GM19452 (cell line): Measurements from ENCODE around the gene ANKRD29.
"Not testable (repeated sequence)": the region's sequence is repeated elsewhere in the genome, so short reads cannot be mapped to it uniquely, and the experiment has no call there.

Experiments used
- ATAC-seq: cut with Tn5 transposase; IDR thresholded peaks from one replicate; pipeline ENCODE4 v1.9.1; 2021; ENCODE audit not compliant: unreplicated experiment

The ANKRD29 gene

GRCh38 chr18:23645568-23646175 lies 17.0 kb downstream of the ANKRD29 start:
- no peak for ATAC-seq

GRCh38 chr18:23643815-23644490 lies 18.8 kb downstream of the ANKRD29 start:
- ATAC-seq, result no peak

- no peak for ATAC-seq
Measured at GRCh38 chr18:23641937-23642666, 20.6 kb downstream of the ANKRD29 start.

GRCh38 chr18:23641143-23641720 lies 21.5 kb downstream of the ANKRD29 start:
- no peak for ATAC-seq

- no peak for ATAC-seq
Measured at GRCh38 chr18:23640052-23640451, 22.7 kb downstream of the ANKRD29 start.

- not testable (repeated sequence) for ATAC-seq
Measured at GRCh38 chr18:23636433-23636832, 26.3 kb downstream of the ANKRD29 start.

- ATAC-seq, result no peak
Measured at GRCh38 chr18:23636071-23636399, 26.7 kb downstream of the ANKRD29 start.

- no peak for ATAC-seq
Measured at GRCh38 chr18:23635283-23636070, 27.2 kb downstream of the ANKRD29 start.

- ATAC-seq, result no peak
Measured at GRCh38 chr18:23634692-23635091, 28.0 kb downstream of the ANKRD29 start.

GRCh38 chr18:23632615-23633014 lies 30.1 kb downstream of the ANKRD29 start:
- ATAC-seq, result no peak

GRCh38 chr18:23631746-23632145 lies 31.0 kb downstream of the ANKRD29 start:
- no peak for ATAC-seq

- no peak for ATAC-seq
Measured at GRCh38 chr18:23631312-23631711, 31.4 kb downstream of the ANKRD29 start.

GRCh38 chr18:23629444-23629946 lies 33.2 kb downstream of the ANKRD29 start:
- peak; percentile 94 for ATAC-seq

- ATAC-seq, result no peak
Measured at GRCh38 chr18:23627970-23628369, 34.7 kb downstream of the ANKRD29 start.

GRCh38 chr18:23627321-23627720 lies 35.4 kb downstream of the ANKRD29 start:
- no peak for ATAC-seq

GRCh38 chr18:23626451-23627279 lies 36.0 kb downstream of the ANKRD29 start:
- no peak for ATAC-seq

- no peak for ATAC-seq
Measured at GRCh38 chr18:23623040-23623439, 39.7 kb downstream of the ANKRD29 start.

- ATAC-seq, result peak; percentile 8
Measured at GRCh38 chr18:23619388-23619881, 43.3 kb downstream of the ANKRD29 start.

- peak; percentile 35 for ATAC-seq
Measured at GRCh38 chr18:23618862-23619387, 43.8 kb downstream of the ANKRD29 start.
